Transverse colon (tissue), 4 donors: ENCODE data around the gene LHFPL3.

Experiments used
- CTCF ChIP-seq, 5 experiments: fragments of 200-600 bp in 3 of 5; fragments of 450-650 bp in 2 of 5; sonication (generic) in 3 of 5; IDR thresholded peaks; 1 replicate in 2 of 5; 2 replicates in 3 of 5; pipeline ENCODE4 v1.5.1; 2016 to 2017; ENCODE audit warnings: antibody characterized with exemption in 5 of 5, inconsistent platforms in 3 of 5, mild to moderate bottlenecking in 2 of 5, moderate library complexity in 1 of 5
- EP300 ChIP-seq: sonication (generic); formaldehyde crosslinking; IDR thresholded peaks from one replicate; pipeline ENCODE4 v1.6.1; 2017; ENCODE audit warnings: antibody characterized with exemption, low read depth
- POLR2AphosphoS5 ChIP-seq, 3 donors: sonication (generic); formaldehyde crosslinking; IDR thresholded peaks; one replicate each; pipeline ENCODE4 v1.6.1; 2016; ENCODE audit warnings: antibody characterized with exemption in 3 of 3

GRCh38 chr7:104926601-104927041 lies 598.2 kb downstream of the LHFPL3 start:
- TF ChIP-seq CTCF (IDR thresholded peaks at IDR 0.05) (no peak), EP300 (no peak), POLR2AphosphoS5 (IDR thresholded peaks at IDR 0.05) (no peak)
